ENCODE measurements around the gene CAVIN1. TPM values are rescaled to one million over a fixed set of nuclear protein-coding genes. Genes with fewer than 3 reads are reported as not detected.
A peak's percentile ranks its signal among the peaks of the same experiment; 100 is the strongest.
"Not testable (repeated sequence)": the region's sequence is repeated elsewhere in the genome, so short reads cannot be mapped to it uniquely, and the experiment has no call there.

CAVIN1 gene
- total RNA-seq, 2 donors from 2014 or later, result 733 to 737 TPM

GRCh38 chr17:42409523-42410318 is 13.3 kb downstream of the CAVIN1 start:
- intact Hi-C loops (cut with DNase I), result loop anchor here in 1 of 2 donors (10.0 kb wide), 1 partner anchor 85 kb away; no protein-coding TSS in a partner anchor
- DNase-seq (ENCODE audit: low spot score), result peak; percentile 91

GRCh38 chr17:42408061-42408460 is 15.0 kb downstream of the CAVIN1 start:
- DNase-seq (ENCODE audit: low spot score), result peak; percentile 44
- intact Hi-C loops (cut with DNase I), result loop anchor here in 1 of 2 donors (10.0 kb wide), 1 partner anchor 83 kb away; no protein-coding TSS in a partner anchor

- peak; percentile 89 for DNase-seq (ENCODE audit: low spot score)
- intact Hi-C loops (cut with DNase I), result loop anchor here in 1 of 2 donors (10.0 kb wide), 1 partner anchor 83 kb away; no protein-coding TSS in a partner anchor
Observed at GRCh38 chr17:42407289-42407836, 15.7 kb downstream of the CAVIN1 start.

DNA sequence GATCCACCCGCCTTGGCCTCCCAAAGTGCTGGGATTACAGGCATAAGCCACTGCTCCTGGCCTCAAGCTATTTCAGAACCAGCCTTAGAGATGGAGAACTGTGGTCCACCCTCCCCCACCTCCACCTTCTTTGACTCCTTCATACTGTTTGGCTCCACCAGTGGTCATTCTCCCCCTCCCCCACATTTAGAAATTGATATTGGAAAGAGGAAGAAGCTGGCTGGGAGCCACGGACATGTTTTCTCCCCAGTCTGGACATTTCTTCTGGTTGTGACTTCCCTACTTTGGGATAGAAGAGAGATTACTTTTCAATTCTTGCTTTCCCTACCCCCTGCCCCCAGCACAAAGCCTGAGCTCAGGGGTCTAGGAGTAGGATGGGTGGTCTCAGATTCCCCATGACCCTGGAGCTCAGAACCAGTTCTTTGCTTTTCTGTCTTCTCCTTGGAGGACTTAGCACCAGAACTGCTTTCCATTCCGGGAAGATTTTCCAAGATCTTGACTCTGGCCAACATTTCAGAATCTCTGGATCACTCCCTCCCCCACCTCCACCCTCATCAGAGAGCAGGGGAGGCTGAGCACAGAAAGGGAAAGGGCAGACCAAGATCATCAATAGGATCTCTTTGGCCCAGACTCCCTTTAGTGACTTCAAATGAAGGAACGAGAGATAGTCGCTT is 16.3 kb downstream of the CAVIN1 start:
- peak; percentile 69 for DNase-seq (ENCODE audit: low spot score)
- intact Hi-C loops (cut with DNase I), result loop anchor here in 1 of 2 donors (10.0 kb wide), 1 partner anchor 82 kb away; no protein-coding TSS in a partner anchor

DNA sequence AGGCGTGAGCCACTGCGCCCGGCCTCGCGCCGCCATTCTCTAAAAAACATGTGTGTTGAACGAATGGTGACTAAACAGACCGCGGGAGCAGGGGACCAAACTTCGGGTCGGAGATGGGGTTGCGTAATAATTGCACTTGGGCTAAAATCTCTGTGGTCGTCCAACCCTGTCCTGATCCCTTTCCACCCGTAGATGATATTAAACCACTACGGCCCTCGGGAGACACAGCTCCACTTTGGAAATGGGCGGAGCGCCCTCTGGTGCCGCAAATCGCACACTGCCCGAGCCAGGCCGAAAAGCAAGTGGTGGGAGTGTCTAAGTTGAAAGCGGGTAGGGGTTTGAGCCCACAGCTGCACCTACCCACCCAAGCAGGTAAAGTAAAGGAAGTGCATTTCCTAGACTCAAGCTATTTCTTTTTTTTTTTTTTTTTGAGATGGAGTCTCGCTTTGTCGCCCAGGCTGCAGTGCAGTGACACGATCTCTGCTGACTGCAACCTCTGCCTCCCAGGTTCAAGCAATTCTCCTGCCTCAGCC is 17.0 kb downstream of the CAVIN1 start:
- peak; percentile 96 for DNase-seq (ENCODE audit: low spot score)
- intact Hi-C loops (cut with DNase I), result loop anchor here (2.0 to 10.0 kb wide), 2 partner anchors 81 to 83 kb away; no protein-coding TSS in a partner anchor

DNA sequence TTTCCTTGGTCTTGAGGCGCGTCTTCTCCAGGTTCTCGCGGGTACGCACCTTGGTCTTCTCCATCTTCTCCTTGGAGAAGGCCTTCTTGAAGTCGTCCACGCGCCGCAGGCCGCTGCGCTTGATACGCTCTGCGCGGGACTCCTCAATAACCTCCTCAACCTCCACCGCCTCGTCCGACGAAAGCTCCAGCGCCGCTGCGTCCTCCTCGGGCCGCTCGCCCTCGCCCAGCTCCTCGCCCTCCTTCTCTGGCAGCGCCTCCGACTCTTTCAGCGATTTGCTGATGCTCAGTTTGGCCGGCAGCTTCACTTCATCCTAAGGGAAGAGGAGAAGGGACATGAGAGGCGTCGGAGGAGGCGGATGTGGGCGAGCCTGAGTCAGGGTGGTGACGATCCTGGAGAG is 18.0 kb downstream of the CAVIN1 start:
- intact Hi-C loops (cut with DNase I), result loop anchor here (2.0 to 10.0 kb wide), 2 partner anchors 80 to 82 kb away; no protein-coding TSS in a partner anchor
- DNase-seq (ENCODE audit: low spot score), result peak; percentile 68

- intact Hi-C loops (cut with DNase I), result loop anchor here (2.0 to 10.0 kb wide), 2 partner anchors 80 to 82 kb away; no protein-coding TSS in a partner anchor
- DNase-seq (ENCODE audit: low spot score), result no peak
Observed at GRCh38 chr17:42404326-42405055, 18.6 kb downstream of the CAVIN1 start.

DNA sequence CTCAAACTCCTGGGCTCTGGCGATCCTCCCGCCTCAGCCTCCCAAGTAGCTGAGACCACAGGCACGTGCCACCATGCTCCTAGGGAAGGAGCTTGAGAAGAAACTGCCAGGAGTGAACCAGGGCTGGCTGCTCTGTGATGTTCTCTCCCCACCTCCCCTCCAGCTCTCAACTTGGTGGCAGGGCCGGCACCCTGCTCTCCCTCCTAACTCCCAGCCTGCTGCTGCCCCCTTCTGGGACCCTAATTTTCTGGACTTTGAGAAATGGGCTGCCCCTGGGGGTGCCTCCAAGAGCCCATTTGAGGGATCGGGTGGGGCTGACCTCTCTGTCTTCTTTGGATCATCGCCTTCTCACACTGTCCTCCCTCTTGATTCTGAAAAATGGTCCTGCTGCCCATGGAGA is 19.9 kb downstream of the CAVIN1 start:
- peak; percentile 76 for DNase-seq (ENCODE audit: low spot score)
- intact Hi-C loops (cut with DNase I), result loop anchor here in 1 of 2 donors (10.0 kb wide), 1 partner anchor 78 kb away; no protein-coding TSS in a partner anchor

DNA sequence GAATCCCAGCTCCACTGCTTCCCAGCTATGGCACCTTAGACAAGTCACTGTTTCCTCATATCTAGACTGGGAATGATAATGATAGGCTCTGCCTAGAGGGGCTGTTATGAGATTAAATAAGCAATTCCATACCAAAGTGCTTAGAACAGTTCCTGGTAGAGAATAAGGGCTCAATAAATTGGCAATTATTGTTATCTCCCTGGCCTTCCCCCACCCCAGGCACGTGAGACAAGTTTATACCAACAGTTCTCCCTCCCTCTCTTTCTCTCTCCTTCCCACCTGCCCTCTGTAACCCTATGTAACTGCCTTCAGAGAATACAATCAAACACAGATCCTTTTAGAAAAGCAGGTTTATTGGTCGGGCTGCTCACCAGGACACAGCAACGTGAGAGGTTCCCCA is 20.9 kb downstream of the CAVIN1 start:
- intact Hi-C loops (cut with DNase I), result loop anchor here in 1 of 2 donors (10.0 kb wide), 1 partner anchor 77 kb away; no protein-coding TSS in a partner anchor
- peak; percentile 36 for DNase-seq (ENCODE audit: low spot score)

DNA sequence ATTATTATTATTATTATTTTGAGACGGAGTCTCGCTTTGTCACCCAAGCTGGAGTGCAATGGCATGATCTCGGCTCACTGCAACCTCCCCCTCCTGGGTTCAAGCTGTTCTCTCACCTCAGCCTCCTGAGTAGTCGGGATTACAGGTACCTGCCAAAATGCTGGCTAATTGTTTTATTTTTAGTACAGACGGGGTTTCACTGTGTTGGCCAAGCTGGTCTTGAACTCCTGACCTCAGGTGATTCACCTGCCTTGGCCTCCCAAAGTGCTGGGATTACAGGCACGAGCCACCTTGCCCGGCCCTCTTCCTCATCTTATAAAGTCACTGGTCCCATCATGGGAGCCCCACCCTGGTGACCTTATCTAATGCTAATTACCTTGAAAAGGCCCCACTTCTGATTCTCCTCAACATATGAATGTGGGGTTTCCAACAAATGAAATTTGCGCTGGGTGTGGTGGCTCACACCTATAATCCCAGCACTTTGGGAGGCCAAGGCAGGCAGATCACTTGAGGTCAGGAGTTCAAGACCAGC is 22.1 kb downstream of the CAVIN1 start:
- peak; percentile 10 for DNase-seq (ENCODE audit: low spot score)
- intact Hi-C loops (cut with DNase I), result loop anchor here in 1 of 2 donors (10.0 kb wide), 1 partner anchor 76 kb away; no protein-coding TSS in a partner anchor

DNA sequence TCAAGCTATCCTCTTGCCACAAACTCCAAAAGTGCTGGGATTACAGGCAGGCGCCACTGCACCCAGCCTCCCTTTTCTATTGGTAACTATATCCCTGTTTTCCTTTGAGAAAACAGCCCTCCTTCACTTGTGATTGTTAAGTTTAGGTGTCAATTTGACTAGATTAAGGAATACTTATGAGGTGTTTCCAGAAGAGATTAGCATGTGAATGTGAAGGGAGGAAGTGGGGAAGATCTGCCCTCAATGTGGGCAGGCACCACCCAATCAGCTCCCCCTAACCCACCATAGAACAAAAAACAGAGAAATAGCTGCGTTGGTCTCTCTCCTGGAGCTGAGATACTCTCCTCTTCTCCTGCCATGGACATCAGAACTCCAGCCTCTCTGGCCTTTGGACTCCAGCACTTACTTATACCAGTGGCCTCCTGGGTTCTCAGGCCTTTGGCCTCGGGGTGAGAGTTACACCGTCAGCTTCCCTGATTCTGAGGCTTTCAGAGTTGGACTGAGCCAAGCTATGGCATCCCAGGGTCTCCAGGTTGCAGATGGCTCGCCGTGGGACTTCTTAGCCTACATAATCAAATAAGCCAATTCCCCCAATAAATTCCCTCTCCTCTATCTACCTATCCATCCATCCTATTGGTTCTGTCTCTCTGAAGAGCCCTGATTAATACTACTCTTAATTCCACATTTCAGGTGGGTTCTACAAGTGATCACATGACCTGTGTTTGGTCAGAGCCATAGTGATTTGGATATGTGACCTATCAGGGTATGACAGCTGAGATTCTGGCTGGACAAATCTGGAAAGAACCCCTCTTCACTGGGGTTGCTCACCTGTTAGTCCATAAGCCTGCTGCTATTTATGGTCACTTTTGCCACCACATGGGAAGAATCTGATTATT is 22.9 kb downstream of the CAVIN1 start:
- intact Hi-C loops (cut with DNase I), result loop anchor here in 1 of 2 donors (10.0 kb wide), 1 partner anchor 75 kb away; no protein-coding TSS in a partner anchor
- peak; percentile 52 for DNase-seq (ENCODE audit: low spot score)

- intact Hi-C loops (cut with DNase I), result no loop called here
- DNase-seq (ENCODE audit: low spot score), result peak; percentile 7
Observed at GRCh38 chr17:42399121-42399520, 23.9 kb downstream of the CAVIN1 start.

- intact Hi-C loops (cut with DNase I); DNase-seq (ENCODE audit: low spot score): not testable (repeated sequence)
Observed at GRCh38 chr17:42395601-42396000, 27.5 kb downstream of the CAVIN1 start.

DNA sequence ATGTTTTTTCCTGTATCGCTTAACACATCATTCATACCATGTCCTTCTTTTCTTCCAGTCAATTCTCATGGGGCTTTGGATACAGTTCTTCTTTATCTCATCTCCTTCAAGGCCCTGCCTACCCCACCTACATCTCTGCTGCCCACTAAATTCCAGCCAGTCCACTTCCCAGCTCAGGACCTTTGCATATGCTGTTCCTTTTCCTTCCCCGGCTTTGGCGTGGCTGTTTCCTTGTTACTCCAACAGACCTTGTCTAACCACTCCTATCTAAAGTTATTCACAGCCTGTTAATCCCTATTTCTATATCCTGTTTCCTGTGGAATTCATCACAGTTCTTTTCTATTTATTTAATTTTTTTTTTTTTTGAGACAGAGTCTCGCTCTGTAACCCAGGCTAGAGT is 28.2 kb downstream of the CAVIN1 start:
- no peak for DNase-seq (ENCODE audit: low spot score)
- intact Hi-C loops (cut with DNase I), result no loop called here

- DNase-seq (ENCODE audit: low spot score), result no peak
- intact Hi-C loops (cut with DNase I), result no loop called here
Observed at GRCh38 chr17:42392692-42393415, 30.2 kb downstream of the CAVIN1 start.

DNA sequence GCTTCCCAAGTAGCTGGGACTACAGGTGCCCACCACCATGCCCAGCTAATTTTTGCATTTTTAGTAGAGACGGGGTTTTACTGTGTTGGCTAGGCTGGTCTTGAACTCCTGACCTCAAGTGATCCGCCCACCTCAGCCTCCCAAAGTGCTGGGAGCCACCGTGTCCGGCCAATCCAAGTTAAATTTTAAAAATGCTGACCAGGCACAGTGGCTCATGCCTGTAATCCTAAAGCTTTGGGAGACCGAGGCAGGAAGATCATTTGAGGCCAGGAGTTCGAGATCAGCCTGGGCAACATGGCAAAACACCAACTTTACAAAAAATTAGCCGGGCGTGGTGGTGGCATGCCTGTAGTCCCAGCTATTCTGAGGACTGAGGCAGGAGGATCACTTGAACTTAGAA is 31.6 kb downstream of the CAVIN1 start:
- intact Hi-C loops (cut with DNase I); DNase-seq (ENCODE audit: low spot score): not testable (repeated sequence)

- DNase-seq (ENCODE audit: low spot score), result no peak
- intact Hi-C loops (cut with DNase I), result no loop called here
Observed at GRCh38 chr17:42389899-42390298, 33.2 kb downstream of the CAVIN1 start.

All from posterior vena cava (tissue), 2 donors.